ENCODE measurements around the gene USP49.
"Not testable (repeated sequence)": the region's sequence is repeated elsewhere in the genome, so short reads cannot be mapped to it uniquely, and the experiment has no call there.

Gene USP49

DNA sequence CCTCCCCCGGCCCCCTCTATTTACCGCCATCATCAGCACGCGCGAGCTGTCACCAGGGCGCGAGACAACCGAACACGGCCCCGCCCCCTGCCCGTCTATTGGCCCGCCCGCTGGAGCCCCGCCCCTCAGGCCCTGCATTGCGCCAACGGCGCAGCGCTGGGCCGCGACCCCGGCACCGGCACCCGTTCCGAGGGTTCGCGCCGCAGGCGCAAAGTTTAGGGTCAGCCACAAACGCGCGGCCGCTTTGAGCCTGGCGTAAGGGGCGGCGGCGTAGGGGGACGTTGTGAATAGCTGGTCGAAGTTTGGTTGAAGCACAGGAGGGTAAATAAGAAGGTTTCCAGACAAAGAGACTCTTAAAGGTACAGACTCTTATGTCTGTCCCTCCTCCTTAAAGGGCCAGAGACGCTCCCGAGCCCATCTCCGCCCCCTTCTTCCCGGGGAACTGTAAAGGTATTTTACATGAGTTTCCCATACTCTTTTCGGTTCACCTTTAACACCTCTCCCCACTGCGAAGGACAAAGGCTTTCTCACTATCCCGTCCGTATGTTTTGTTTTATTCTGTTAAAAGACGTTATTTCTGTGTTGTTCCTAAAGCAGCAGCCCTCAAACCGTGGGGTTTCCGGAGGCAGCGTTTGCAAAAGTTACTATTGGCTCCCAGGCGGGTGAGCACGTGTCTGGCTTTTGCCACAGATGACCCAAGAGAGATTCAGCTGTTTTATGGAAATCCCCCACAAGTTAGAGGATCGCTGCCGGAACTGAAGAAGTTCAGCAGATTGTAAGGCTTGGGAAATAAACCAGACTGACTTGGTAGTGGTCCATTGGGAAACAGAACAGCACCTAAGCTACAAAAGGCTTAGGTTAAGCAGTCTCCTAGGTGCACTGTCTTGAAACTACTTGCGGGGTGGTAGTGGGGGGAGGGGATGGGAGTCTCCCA is at the start of gene USP49:
USP49 (minus strand) TSS at position 76 of the 934 bp plus-strand sequence. CDS start 88,392 bp downstream, outside the sequence.
- DNase-seq = peak; percentile 78

DNA sequence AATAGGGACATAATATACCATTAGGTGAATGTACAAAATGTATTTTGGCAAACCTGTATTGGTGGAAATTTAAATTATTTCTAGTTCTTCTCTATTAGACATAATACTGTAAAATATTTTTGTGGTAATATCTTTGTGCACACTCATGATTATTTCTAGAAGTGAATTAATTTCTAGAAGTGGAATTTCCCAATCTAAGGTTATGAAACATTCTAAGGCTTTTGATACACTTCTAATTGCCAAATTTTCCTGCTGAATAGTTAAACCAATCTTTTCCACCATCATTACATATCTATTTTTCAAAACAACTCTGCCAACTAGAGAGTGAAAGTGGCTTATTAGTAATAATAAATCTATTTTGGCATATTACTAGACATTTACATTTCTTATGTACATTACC is 48.3 kb upstream of the USP49 start:
- DNase-seq = no peak

DNA sequence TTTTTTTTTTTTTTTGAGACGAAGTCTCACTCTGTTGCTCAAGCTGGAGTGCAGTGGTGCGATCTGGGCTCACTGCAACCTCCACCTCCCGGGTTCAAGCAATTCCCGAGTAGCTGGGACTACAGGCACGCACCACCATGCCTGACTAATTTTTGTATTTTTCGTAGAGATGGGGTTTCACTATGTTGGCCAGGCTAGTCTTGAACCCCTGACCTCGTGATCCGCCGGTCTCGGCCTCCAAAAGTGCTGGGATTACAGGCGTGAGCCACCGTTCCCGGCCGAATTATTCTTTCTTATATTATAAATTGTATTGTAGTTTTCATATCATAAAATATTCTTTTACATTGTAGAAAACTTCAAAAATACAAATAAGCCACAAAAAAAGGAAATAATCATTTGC is 47.7 kb upstream of the USP49 start:
- DNase-seq = not testable (repeated sequence)

DNA sequence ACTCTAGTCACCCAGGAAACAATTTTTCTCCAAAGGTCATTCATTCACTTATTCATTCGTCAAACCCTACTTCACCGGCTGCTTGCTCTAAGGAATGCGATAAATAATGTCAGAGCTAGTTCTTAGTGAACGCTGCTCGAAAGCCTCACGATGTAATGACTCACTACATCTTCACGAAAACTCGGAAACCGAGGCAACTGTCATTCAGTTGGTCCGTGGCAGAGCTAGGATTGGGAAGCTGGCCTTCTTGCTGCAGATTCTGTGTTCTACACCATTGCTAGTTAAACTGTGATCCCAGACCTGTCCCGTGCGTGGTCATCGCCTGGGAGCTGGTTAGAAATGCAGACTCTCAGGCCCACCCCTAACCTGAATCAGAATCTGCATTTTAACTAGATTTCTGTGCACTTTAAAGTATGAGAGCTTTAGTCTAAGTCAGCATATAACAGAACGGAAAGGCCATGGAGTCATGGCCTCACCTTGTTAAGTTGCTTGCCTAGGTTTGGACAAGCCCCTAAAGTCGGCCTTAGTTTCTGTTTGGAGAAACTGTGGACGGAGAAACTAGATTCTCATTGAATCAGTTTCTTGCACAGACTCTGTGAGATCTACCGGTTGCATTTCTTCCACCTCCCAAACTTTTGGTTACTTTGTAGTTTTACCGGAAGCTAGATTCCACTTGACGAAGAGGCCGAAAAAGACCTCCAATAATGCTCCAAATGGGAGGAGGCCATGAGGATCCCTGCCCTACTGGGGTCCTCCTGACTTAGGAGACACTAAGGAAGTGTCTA is 47.1 kb upstream of the USP49 start:
- no peak for DNase-seq

DNA sequence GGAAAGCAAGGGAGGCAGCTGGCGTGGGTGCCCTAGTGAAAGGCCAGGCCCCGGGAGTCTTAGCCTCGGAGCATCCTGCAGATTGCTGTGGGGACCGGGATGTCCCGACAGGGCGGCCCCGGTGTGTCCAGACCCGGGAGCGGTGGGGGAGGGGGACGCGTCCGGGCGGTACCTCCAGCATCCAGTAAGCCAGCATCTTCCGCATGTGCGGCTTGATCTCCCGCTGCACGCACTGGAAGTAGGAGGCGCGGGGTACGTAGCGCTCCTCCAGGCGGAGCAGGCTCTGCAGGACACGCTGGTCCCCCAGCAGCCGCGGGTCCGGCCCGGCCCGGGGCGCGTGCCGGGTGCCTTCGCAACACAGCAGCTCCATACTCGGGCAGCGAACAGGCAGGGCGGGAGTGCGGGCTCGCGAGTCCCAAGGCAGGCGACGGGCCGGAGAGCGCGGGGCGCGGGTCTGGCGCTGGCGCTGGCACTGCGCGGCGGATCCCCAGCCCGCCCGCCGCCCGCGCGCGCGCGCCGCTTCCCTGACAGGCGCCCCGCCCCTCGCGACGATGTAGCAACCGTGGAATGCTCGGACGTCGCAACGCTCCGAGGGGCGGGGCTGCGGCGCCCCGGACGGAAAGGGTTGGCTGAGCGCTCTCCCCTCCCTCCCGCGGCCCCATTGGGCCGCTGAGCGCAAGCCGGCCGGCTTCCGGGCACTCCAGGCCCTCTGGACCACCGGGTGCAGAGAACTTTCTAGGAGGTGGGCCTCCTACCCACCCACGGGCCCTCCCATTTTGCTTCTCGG is 46.3 kb upstream of the USP49 start, which contains the start of gene CCND3:
CCND3 (minus strand) TSS at position 529 of the 787 bp plus-strand sequence; CDS start at position 370, 159 bp downstream.
- peak; percentile 76 for DNase-seq

DNA sequence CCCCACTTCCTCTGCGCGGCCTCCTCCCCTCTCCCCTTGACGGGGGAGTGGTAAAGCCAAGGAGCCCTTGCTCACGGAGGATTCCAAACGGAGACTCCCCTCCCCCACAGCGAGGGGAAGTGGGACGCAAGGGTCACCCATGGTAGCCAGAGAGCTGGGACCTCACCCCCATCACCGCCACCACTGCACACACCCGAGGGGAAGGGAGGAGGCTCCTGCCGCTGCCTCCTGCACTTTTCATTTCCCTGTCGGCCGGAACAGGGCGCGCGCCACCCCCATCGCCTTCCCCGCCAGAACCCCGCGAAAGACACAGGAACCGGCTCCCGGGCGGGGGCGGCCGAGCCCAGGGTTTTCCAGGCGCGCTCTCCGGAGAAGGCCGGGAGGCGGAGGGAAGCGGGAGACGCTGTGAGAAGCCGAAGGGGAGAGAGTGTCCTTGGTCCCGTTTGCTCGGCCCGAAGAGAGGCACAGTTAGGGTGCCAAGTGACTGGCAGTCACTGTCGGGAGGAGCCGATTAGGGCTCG is 45.6 kb upstream of the USP49 start:
- DNase-seq = no peak

DNA sequence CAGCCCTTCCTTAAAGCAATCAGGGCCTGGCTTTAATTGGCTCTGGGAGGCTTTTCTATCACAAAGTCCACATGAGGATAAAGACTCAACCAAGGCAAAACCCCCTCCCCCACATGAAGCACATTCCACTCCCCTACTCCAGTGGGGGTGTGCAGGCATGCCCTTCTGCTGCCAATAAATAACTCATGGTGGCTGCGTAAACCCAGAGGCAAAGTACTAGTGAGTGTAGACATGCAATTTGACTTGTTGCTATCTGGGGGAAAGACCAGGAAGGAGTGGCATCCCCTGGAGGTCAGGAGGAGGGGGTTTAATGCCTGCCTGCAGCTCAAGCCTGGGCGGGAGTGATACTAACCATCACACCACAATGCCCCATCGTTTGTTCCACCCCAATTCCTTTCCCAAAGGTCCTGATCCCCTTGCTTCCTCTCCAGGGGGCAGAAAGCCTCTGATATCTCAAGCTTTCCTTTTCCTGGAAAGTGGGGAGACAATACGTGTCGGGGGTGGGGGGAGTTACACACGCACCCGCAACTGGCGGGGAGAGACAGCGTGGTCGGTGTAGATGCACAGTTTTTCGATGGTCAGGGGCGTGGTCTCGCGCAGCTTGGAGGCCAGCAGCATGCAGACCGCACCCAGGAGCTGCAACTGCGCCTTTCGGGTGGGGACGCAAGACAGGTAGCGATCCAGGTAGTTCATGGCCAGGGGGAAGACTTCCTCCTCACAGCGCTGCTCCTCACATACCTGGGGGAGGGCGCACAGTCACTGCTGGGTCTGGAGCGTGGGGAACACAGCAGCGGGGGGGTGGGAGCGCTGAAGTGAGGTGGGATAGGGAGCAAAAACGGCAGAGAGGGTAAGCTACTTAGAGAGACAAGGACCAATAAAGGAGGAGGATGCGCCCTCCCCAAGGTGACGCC is 44.9 kb upstream of the USP49 start:
- no peak for DNase-seq

DNA sequence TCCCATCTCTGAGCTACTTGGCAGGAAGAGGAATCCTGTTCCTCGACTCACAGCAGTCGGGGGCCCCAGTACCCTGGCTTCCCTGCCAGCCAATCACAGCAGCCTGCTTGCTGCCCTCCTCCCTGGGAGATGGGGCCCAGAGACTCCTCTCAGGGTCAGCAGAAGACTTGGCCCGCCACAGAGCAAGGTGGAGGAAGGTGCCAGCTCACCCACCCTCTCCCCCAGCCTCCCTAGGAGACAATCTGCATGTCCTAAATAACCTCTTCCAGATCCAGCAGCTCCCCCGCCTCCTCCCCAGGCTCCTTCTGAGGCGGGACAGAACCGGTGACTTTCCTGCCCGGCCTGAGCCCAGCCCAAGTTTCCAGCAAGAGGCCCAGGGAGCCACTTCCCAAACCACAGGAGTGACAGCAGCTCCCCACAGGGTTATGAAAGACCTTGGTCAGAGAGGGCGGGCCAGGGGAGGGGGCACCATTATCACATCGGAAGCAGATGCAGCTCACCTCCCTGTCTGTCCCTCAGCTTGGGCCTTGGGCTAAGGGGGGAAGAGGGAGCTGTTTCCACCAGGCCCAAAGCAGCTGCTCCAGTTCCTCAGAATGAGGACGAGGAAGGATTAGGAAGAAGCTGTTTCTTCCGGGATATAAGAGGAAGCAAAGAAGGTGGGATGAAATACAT is 44.1 kb upstream of the USP49 start:
- no peak for DNase-seq

DNA sequence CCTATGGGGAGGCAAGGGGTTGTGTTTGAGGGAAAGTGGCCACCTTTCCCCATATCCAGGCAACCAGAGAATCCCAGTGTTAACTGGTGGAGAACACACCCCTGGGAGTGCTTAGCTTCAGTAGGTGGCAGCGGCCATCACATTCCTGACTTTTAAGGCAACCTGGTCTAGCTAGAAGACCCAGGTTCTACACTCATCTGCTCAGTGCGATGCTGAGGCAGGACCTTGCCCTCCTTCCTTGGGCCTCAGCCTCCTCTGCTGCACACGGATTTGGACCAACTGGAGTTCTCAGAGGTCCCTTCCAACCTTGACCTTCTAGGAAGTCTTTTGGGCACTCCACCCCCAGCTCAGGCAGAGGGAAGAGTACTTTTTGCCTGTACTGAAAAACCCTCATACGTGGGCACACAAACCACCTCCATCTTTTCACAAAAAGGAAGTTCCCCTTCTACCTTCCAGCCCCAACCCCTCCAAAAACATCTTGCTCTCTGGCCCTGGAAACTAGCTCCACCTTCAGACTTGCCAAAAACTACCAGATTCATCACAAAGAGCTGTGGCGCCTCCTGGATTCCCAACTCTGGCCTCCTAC is 43.5 kb upstream of the USP49 start:
- no peak for DNase-seq

DNA sequence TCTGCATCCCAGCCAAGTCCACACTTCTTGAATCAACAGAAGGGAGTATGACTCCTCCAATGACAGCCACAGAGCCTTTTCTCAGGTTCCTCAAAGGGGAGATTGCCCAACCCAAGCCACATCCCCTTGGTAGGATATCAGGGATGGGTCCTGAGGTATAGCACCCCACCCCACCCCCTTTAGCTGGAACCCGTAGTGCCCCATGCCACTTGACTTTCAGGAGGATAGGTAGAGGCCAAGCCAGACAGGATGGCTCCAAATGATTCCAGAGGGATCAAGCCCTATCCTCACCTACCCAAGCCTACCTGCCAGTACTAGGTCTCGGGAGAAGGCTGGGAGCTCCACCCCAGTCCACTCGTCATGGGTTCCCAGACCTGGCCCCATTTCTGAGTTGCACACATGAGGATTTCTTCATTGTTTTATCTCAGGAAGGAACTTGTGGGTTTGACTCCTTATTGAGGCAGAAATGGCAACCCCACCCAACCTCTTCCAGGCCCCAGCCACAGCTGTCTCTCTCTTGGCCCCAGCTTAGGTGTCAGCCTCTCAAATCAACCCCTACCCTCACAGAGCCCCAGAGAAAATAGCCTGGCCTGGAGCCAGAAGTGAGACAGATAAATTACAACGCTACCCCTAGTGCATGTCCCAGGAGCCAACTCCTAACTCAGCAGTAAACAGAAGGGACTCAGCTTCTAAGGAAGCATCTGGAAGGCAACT is 42.8 kb upstream of the USP49 start:
- DNase-seq = no peak

DNA sequence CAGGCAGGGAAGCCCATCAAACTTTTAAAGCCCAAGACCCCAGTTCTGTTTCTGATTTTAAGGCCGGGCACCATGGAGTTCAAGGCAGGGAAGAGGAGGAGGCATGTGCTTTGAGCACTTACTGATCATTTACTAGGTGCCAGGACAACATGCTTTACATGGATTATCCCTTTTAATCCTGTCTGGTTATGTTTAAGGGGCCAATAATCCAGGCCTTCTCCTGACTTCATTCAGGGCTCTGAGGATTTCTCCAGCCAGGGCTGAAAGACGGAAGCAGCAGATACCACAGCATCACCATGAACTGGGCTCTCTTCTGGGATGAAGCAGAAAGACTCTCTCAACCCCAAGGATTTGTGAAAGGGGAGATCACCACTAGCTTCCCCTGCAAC is 42.3 kb upstream of the USP49 start:
- no peak for DNase-seq

DNA sequence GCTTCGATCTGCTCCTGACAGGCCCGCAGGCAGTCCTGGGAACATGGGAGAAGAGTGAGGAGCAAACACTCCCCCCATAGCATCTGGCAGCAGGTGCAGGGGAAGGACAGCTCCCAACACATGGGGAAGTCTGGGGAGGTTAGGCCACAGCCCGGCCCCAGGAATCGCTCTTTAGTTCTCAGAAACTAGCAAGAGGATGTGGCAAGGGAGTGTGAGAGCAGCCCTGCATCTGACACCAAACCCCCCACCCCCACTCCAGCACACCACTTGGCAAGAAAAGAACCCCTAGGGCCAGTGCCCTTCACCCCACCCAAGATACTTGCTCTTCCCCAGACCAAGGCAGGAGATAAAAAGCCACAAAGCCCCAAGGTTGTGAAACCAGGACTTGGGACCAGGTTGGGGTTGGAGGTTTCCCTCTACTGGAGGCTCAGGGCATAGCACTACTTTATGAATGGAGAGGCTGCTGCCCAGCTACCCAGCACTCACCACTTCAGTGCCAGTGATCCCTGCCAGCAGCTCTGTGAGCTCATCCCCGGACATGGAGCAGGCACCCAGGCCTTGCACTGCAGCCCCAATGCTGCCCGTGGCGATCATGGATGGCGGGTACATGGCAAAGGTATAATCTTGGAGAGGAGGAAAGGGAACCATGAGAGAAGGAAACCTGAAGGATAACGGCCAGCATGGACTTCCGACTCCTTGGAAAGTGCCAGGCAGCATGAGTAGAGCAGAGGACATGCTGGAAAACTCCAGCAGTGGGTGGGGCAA is 41.1 kb upstream of the USP49 start:
- DNase-seq = peak; percentile 59

DNA sequence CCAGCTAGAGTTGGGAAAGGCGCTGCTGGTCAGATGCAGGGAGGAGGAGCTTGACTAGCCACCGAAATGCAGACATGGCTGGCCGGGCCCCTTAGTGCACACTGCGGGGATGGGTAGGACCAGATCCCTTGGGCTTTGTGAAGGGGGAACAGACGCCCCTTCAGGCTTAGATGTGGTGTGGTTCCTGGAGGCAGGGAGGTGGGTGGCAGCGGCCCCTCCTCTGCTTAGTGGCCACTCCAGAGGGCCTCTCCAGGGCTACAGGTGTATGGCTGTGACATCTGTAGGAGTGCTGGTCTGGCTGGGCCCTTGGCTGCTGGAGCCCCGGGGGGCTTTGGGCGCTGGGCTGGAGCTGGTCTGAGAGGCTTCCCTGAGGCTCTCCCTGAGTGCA is 40.5 kb upstream of the USP49 start:
- no peak for DNase-seq

DNA sequence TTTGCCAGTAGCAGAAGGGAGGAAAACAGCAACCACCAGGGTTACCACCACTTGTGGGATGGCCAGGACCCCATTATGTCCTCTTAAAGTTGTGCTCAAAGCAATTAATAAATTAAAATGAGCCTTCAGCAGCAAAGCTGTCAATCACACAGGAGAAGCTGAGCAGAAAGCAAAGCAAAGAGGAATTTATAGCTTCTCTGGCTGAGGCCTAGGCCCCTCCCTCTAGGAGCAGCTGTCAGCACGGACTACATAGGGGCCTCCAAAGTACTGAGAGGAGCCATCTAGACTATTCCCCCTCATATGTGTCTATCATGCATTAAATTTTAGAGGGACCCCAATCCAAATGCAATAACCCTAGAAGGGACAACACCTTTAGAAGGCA is 40.0 kb upstream of the USP49 start:
- no peak for DNase-seq

DNA sequence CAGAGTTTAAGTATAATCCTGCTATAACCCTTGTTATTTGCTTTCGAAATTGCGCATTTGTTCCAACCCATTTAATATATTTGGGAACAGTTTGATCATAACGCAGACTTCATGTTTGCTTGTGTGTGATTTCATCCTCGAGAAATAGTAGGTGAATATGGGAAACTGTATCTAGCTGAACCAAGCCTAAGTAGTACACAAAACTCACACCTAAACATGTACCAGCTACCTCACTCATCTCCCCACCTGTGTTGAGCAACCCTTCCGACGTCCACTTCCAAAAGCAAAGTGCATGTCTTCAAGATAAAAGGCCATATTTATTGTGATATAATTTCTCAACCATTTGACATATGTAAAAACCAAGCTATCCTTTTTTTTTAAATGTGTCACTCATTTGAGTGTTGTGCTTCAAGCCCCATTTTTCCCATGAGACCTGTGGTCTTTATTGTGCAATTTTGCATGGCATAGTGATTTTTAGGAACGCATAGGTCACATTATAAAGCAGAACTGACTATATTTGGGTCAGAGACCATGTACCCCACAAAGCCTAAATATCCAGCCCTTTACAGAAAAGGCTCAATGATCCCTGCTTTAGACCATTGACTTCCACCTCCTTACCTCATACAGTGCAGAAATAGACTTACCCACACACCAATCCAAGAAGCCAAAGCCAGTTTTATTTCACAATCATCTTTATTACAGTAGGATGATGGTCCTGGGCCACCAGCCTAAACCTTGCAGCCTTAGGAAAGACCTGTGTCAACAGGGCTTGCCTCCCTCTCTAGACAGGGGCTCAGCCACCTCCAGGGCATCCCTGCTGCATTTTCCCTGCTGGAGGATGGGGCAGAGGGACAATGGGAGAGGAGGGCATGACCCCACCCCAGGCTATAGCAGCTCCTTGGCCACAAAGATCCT is 39.4 kb upstream of the USP49 start:
- no peak for DNase-seq

DNA sequence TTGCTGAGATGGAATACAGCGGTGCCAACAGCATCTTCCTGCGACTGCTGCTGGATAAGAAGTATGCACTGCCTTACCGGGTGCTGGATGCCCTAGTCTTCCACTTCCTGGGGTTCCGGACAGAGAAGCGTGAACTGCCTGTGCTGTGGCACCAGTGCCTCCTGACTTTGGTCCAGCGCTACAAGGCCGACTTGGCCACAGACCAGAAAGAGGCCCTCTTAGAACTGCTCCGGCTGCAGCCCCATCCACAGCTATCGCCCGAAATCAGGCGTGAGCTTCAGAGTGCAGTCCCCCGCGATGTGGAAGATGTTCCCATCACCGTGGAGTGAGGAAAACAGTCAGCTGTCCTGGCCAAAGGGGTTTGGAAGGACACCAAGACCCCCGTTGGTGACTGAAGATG is 37.2 kb upstream of the USP49 start:
- DNase-seq = no peak

DNA sequence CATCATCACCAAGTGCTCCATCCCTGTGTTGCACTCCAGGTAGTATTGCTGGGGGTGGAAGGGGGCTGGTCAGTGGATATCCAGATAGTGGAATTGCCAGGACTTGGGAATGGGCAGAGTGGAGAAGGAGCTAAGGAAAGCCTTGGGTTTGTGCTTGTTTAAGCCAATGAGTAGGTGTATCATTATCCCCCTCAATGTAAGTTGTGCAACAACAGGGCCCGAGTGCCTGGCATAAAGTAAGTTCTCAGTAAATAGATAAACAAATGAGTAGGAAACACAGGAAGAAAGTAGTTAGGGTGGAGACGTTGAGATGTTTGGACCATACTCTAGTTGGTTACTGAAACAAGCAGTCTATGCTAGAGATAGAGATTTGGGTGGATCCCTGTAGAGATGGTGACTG is 36.6 kb upstream of the USP49 start:
- DNase-seq = no peak

DNA sequence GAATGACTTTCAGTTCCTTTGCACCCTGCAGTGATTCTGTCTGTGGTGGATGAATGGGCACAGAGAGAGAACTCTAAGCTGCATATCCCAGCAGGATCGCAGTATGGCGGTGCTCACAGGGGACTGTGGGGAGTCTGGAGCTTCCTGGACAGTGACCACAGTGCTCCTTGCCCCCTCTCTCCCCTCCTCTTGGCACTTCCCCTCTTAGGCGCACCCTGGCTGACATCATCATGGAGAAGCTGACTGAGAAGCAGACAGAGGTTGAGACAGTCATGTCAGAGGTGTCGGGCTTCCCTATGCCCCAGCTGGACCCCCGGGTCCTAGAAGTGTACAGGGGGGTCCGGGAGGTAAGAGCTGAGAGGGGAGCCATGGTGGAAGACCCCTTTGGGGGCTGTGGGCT is 34.7 kb upstream of the USP49 start:
- DNase-seq = no peak
